ENCODE data around the gene GALT.

- TF ChIP-seq EZH2 (IDR thresholded peaks at IDR 0.05; ENCODE audit: low read depth, unreplicated experiment), result no peak
- no peak for TF ChIP-seq CTCF (conservative IDR thresholded peaks at IDR 0.05; ENCODE audit: low read depth in 2 of 2)
- TF ChIP-seq ETS1 (IDR thresholded peaks at IDR 0.05), result no peak
- TF ChIP-seq EZH2phosphoT487 (IDR thresholded peaks at IDR 0.05; ENCODE audit: unreplicated experiment), result no peak
- TF ChIP-seq REST (IDR thresholded peaks at IDR 0.05; ENCODE audit: unreplicated experiment), result no peak
- no peak for TF ChIP-seq STAT1 (IDR thresholded peaks at IDR 0.05; ENCODE audit: unreplicated experiment)
- no peak for TF ChIP-seq POLR2AphosphoS5 (IDR thresholded peaks at IDR 0.05; ENCODE audit: low read depth)
- no peak for TF ChIP-seq JUNB (IDR thresholded peaks at IDR 0.05; ENCODE audit: unreplicated experiment)
- no peak for TF ChIP-seq NANOG (IDR thresholded peaks at IDR 0.05; ENCODE audit: borderline replicate concordance)
- TF ChIP-seq CREB1 (CRISPR knock-in tag; IDR thresholded peaks at IDR 0.05; ENCODE audit: low read depth), result no peak
- TF ChIP-seq ZNF331 (CRISPR knock-in tag; IDR thresholded peaks at IDR 0.05; ENCODE audit: low read depth), result no peak
Observed at GRCh38 chr9:34650816-34651215, 4.3 kb downstream of the GALT start.
